ENCODE measurements around the gene ARL17B. TPM values are rescaled to one million over a fixed set of nuclear protein-coding genes. Genes with fewer than 3 reads are reported as not detected.
"Not testable (repeated sequence)": the region's sequence is repeated elsewhere in the genome, so short reads cannot be mapped to it uniquely, and the experiment has no call there.

The ARL17B gene
- total RNA-seq, 1 experiment from 2014 or later = 19.7 TPM

- not testable (repeated sequence) for H3K9me2 ChIP-seq (replicated peaks; ENCODE audit: insufficient read depth, low read length); H3K9me3 ChIP-seq (ENCODE audit: low read length); H2AFZ ChIP-seq (ENCODE audit: low read length); H3K36me3 ChIP-seq (ENCODE audit: insufficient read depth, low read length); H3K9ac ChIP-seq (ENCODE audit: low read length); H3K4me3 ChIP-seq (ENCODE audit: low read length); H3K4me1 ChIP-seq (ENCODE audit: low read length); H3K79me2 ChIP-seq (ENCODE audit: low read length); H3K4me2 ChIP-seq (ENCODE audit: low read depth, low read length, poor library complexity, severe bottlenecking); H4K20me1 ChIP-seq (ENCODE audit: insufficient read depth, low read depth, low read length); H3K27me3 ChIP-seq (ENCODE audit: low read length); H3K27ac ChIP-seq (ENCODE audit: low read length)
- peak; percentile 36 for DNase-seq
Observed at GRCh38 chr17:46244949-46245768, 116.4 kb downstream of the ARL17B start.

GRCh38 chr17:46244339-46244913 is 117.1 kb downstream of the ARL17B start:
- not testable (repeated sequence) for H3K4me1 ChIP-seq (ENCODE audit: low read length); H3K4me3 ChIP-seq (ENCODE audit: low read length); H3K9me2 ChIP-seq (replicated peaks; ENCODE audit: insufficient read depth, low read length)

GRCh38 chr17:46243928-46244327 is 117.6 kb downstream of the ARL17B start:
- H3K4me3 ChIP-seq (ENCODE audit: low read length); H3K27ac ChIP-seq (ENCODE audit: low read length); H2AFZ ChIP-seq (ENCODE audit: low read length); H3K79me2 ChIP-seq (ENCODE audit: low read length); H3K9me3 ChIP-seq (ENCODE audit: low read length); H4K20me1 ChIP-seq (ENCODE audit: insufficient read depth, low read depth, low read length); H3K9me2 ChIP-seq (replicated peaks; ENCODE audit: insufficient read depth, low read length); H3K4me2 ChIP-seq (ENCODE audit: low read depth, low read length, poor library complexity, severe bottlenecking); H3K27me3 ChIP-seq (ENCODE audit: low read length); H3K4me1 ChIP-seq (ENCODE audit: low read length); H3K36me3 ChIP-seq (ENCODE audit: insufficient read depth, low read length); H3K9ac ChIP-seq (ENCODE audit: low read length): not testable (repeated sequence)
- peak; percentile 16 for DNase-seq

More at GRCh38 chr17:46244339-46244913, 117.1 kb downstream of the ARL17B start:
- not testable (repeated sequence) for H3K27ac ChIP-seq (ENCODE audit: low read length); DNase-seq; H3K9ac ChIP-seq (ENCODE audit: low read length); H3K36me3 ChIP-seq (ENCODE audit: insufficient read depth, low read length); H3K27me3 ChIP-seq (ENCODE audit: low read length); H2AFZ ChIP-seq (ENCODE audit: low read length); H3K79me2 ChIP-seq (ENCODE audit: low read length); H4K20me1 ChIP-seq (ENCODE audit: insufficient read depth, low read depth, low read length); H3K4me2 ChIP-seq (ENCODE audit: low read depth, low read length, poor library complexity, severe bottlenecking); H3K9me3 ChIP-seq (ENCODE audit: low read length)

GRCh38 chr17:46243505-46243904 is 118.1 kb downstream of the ARL17B start:
- H3K9ac ChIP-seq (ENCODE audit: low read length); H3K4me2 ChIP-seq (ENCODE audit: low read depth, low read length, poor library complexity, severe bottlenecking); H2AFZ ChIP-seq (ENCODE audit: low read length); H3K4me1 ChIP-seq (ENCODE audit: low read length); H3K4me3 ChIP-seq (ENCODE audit: low read length); H3K9me2 ChIP-seq (replicated peaks; ENCODE audit: insufficient read depth, low read length); H3K79me2 ChIP-seq (ENCODE audit: low read length); H3K36me3 ChIP-seq (ENCODE audit: insufficient read depth, low read length); H3K27me3 ChIP-seq (ENCODE audit: low read length); H3K9me3 ChIP-seq (ENCODE audit: low read length); H3K27ac ChIP-seq (ENCODE audit: low read length); H4K20me1 ChIP-seq (ENCODE audit: insufficient read depth, low read depth, low read length): not testable (repeated sequence)
- DNase-seq = peak; percentile 6

DNA sequence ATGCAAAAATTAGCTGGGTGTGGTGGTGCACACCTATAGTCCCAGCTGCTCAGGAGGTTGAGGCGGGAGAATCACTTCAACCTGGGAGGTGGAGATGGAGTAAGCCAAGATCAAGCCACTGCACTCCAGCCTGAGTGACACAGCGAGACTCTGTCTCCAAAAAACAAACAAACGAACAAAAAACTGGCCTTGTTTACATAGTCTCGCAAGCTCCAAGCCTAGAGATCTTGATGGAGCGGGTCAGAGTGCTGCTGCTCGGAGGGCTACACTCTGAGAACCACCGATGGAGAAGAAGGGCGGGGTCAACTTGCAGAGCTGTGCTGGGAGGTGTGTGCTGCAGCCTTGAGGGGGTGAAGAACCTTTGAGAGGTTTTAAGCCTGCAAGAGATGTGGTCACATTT is 130.2 kb downstream of the ARL17B start:
- H3K9ac ChIP-seq (ENCODE audit: low read length); H4K20me1 ChIP-seq (ENCODE audit: insufficient read depth, low read depth, low read length); H3K9me3 ChIP-seq (ENCODE audit: low read length); H3K36me3 ChIP-seq (ENCODE audit: insufficient read depth, low read length); H3K4me2 ChIP-seq (ENCODE audit: low read depth, low read length, poor library complexity, severe bottlenecking); H3K27me3 ChIP-seq (ENCODE audit: low read length); H2AFZ ChIP-seq (ENCODE audit: low read length); H3K9me2 ChIP-seq (replicated peaks; ENCODE audit: insufficient read depth, low read length); H3K4me1 ChIP-seq (ENCODE audit: low read length); H3K4me3 ChIP-seq (ENCODE audit: low read length); H3K27ac ChIP-seq (ENCODE audit: low read length); H3K79me2 ChIP-seq (ENCODE audit: low read length): not testable (repeated sequence)
- peak; percentile 31 for DNase-seq

DNA sequence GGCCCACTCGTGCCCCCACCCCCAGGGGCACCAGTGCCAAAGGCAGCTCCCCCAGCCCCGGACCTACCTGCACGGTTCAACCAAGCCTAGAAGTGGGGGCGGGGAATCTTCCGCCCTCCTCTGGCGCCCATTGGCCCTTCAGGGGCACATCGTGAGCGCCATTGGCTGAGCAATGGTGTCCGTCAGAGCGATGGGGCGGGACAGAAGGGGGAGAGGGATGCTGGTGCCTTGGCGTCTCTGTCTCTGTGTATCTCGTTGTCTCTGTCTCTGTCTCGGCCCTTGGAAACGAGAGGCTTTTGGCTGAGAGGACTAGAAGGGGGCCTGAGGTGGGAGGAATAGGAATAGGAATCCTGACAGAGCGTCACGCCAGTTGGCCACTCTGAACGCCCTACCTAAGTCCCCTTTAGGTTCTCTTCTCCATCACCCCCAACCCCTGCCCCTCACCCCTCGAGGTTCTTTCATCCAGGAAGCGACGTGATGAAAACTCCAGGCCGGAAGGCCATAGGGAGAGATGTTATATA is 136.2 kb downstream of the ARL17B start:
- H3K9me2 ChIP-seq (replicated peaks; ENCODE audit: insufficient read depth, low read length); H4K20me1 ChIP-seq (ENCODE audit: insufficient read depth, low read depth, low read length); H3K9me3 ChIP-seq (ENCODE audit: low read length); H3K4me1 ChIP-seq (ENCODE audit: low read length); H3K27ac ChIP-seq (ENCODE audit: low read length); H3K27me3 ChIP-seq (ENCODE audit: low read length); H2AFZ ChIP-seq (ENCODE audit: low read length); H3K36me3 ChIP-seq (ENCODE audit: insufficient read depth, low read length): not testable (repeated sequence)
- Histone ChIP-seq H3K4me3 (ENCODE audit: low read length) (peak overlapping the region; percentile 70), H3K9ac (ENCODE audit: low read length) (peak overlapping the region; percentile 73), H3K79me2 (ENCODE audit: low read length) (peaks cover 17% of the 10 kb centered on the region), H3K4me2 (ENCODE audit: low read depth, low read length, poor library complexity, severe bottlenecking) (peak overlapping the region; percentile 72)
- peak; percentile 99 for DNase-seq

- H4K20me1 ChIP-seq (ENCODE audit: insufficient read depth, low read depth, low read length); H3K27ac ChIP-seq (ENCODE audit: low read length); H3K27me3 ChIP-seq (ENCODE audit: low read length); DNase-seq; H3K9me2 ChIP-seq (replicated peaks; ENCODE audit: insufficient read depth, low read length); H2AFZ ChIP-seq (ENCODE audit: low read length); H3K9me3 ChIP-seq (ENCODE audit: low read length); H3K36me3 ChIP-seq (ENCODE audit: insufficient read depth, low read length); H3K4me1 ChIP-seq (ENCODE audit: low read length): not testable (repeated sequence)
- Histone ChIP-seq H3K4me2 (ENCODE audit: low read depth, low read length, poor library complexity, severe bottlenecking) (peak overlapping the region; percentile 72), H3K4me3 (ENCODE audit: low read length) (peak overlapping the region; percentile 70), H3K9ac (ENCODE audit: low read length) (peak overlapping the region; percentile 73), H3K79me2 (ENCODE audit: low read length) (peaks cover 21% of the 10 kb centered on the region)
Observed at GRCh38 chr17:46224864-46225263, 136.7 kb downstream of the ARL17B start.
